ENCODE results near the gene SPDYE4. TPM values are rescaled to one million over a fixed set of nuclear protein-coding genes. Genes with fewer than 3 reads are reported as not detected.
"Not testable (repeated sequence)": the region's sequence is repeated elsewhere in the genome, so short reads cannot be mapped to it uniquely, and the experiment has no call there.

SPDYE4 gene, protein sequence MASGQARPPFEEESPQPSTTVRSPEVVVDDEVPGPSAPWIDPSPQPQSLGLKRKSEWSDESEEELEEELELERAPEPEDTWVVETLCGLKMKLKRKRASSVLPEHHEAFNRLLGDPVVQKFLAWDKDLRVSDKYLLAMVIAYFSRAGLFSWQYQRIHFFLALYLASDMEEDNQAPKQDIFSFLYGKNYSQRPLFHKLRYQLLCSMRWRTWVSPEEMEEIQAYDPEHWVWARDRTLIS
- polyA plus RNA-seq: not detected

DNA sequence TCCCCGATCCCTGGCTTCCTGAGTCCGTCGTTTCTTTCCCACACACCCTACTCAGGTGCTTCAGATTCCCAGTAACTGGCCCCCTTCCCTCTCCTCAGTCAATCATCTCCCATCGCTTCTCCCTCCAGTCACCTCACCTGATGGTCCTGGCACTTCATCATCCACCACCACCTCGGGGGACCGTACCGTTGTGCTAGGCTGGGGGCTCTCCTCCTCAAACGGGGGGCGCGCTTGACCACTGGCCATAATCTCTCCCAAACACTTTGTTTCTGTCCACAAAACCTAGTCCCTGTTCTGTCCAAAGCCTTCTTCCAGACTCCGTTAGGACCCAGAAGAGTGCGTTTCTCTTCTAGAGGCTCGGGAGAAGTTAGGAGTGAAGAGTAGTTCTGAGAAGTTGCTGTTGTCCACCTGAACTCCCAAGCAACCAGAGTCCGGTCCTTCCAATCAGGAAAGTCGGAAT lies at the start of gene SPDYE4:
TSS of gene SPDYE4 (minus strand) at position 410 of the 460 bp plus-strand sequence. CDS start at position 246, 164 bp downstream.
- Histone ChIP-seq H3K9me3 (ENCODE audit: control insufficient read depth in 2 of 2, insufficient read depth in 1 of 2, low read depth in 1 of 2, low read length in 1 of 2) (no peaks in the 10 kb centered on the region), H3K27me3 (ENCODE audit: control insufficient read depth in 1 of 2, insufficient read depth in 2 of 2, low read length in 2 of 2) (peaks cover 0 to 2% of the 10 kb centered on the region in 2 donors), H3K27ac (ENCODE audit: low read depth in 2 of 2, low read length in 1 of 2) (no peak within 1 kb of the TSS), H3K36me3 (ENCODE audit: control insufficient read depth in 2 of 2, insufficient read depth in 2 of 2, low read length in 1 of 2) (no peaks in the 10 kb centered on the region), H3K4me1 (ENCODE audit: control insufficient read depth in 2 of 2, insufficient read depth in 2 of 2, low read length in 1 of 2) (no peaks in the 10 kb centered on the region), H3K4me3 (ENCODE audit: low read depth in 1 of 2, low read length in 2 of 2) (no peak within 1 kb of the TSS)
- 90 to 91% methylated on average over 15 of the region's 15 CpGs for WGBS, 2 donors

DNA sequence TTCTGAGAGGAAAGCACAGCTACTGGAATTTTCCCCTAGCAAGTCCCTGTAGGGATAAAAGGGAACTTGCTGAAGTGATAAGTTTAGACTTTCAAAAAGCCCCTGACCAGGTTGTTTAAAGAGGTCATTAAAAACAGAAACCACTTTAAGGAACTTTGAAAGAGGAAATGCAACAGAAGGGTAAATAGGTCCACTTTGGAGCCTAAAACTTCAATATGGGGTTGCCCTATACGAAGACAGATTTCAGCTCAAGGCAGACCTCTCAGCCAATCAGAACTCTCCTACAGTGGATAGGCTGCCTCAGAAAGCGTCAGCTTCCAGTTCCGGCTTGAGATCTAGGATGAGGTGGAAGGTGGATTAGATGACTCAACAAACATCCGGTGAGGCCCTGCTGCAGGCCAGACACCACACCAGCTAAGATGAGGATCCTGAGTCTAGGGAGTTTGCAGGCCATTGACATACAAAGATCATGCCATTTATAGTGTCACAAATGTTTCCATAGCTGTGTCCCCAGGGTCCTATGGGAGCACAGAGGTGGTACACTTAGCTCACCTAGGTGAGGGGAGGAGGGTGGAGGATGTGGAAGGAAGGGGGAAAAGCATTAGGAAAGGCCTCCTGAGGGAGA lies 48.7 kb upstream of the SPDYE4 start:
- H3K4me1 ChIP-seq (ENCODE audit: control insufficient read depth in 2 of 2, insufficient read depth in 2 of 2, low read length in 1 of 2): peaks cover 0 to 1% of the 10 kb centered on the region in 2 donors
- 71 to 73% methylated on average over 4 of the region's 4 CpGs for WGBS, 2 donors
- no peak overlapping the region for H3K27ac ChIP-seq (ENCODE audit: low read depth in 2 of 2, low read length in 1 of 2)
- no peaks in the 10 kb centered on the region for H3K36me3 ChIP-seq (ENCODE audit: control insufficient read depth in 2 of 2, insufficient read depth in 2 of 2, low read length in 1 of 2)
- H3K27me3 ChIP-seq (ENCODE audit: control insufficient read depth in 1 of 2, insufficient read depth in 2 of 2, low read length in 2 of 2): no peaks in the 10 kb centered on the region
- peaks cover 6 to 7% of the 10 kb centered on the region in 2 donors for H3K9me3 ChIP-seq (ENCODE audit: control insufficient read depth in 2 of 2, insufficient read depth in 1 of 2, low read depth in 1 of 2, low read length in 1 of 2)
- no peak overlapping the region for H3K4me3 ChIP-seq (ENCODE audit: low read depth in 1 of 2, low read length in 2 of 2)

DNA sequence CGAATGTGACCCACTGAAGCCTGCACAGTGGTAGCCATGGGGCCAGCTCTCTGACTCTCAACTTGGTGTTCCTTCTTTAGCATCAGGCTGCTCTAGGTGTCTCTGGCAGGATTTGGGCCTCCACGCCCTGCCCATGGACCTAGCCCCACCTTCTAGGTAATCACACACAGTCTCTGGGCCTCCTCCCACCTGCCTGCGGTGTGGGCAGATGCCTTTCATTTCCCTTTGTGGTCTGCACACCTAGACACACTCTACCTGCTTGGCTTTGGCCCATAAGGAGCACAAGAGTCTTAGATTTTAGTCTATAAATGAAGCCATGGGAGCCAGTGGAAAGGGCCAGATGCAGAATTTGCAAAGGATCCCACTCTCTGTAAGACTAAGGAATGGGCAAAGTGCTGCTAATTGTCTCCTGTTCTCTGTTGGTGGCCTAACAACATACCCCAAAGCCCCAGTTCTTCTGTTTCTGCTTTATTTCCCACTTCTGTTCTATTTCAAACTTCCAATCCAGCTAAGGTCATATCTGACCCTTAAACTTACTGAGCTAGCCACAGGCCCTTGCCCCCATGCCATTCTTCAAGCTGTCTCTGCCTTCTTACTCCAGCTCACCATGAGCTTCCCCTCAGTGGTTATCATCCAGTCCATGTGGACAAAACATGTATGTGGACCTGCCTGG lies 48.0 kb upstream of the SPDYE4 start:
- peaks cover 6 to 7% of the 10 kb centered on the region in 2 donors for H3K9me3 ChIP-seq (ENCODE audit: control insufficient read depth in 2 of 2, insufficient read depth in 1 of 2, low read depth in 1 of 2, low read length in 1 of 2)
- no peaks in the 10 kb centered on the region for H3K36me3 ChIP-seq (ENCODE audit: control insufficient read depth in 2 of 2, insufficient read depth in 2 of 2, low read length in 1 of 2)
- no peaks in the 10 kb centered on the region for H3K27me3 ChIP-seq (ENCODE audit: control insufficient read depth in 1 of 2, insufficient read depth in 2 of 2, low read length in 2 of 2)
- no peak overlapping the region for H3K27ac ChIP-seq (ENCODE audit: low read depth in 2 of 2, low read length in 1 of 2)
- no peak overlapping the region for H3K4me3 ChIP-seq (ENCODE audit: low read depth in 1 of 2, low read length in 2 of 2)
- peaks cover 0 to 1% of the 10 kb centered on the region in 2 donors for H3K4me1 ChIP-seq (ENCODE audit: control insufficient read depth in 2 of 2, insufficient read depth in 2 of 2, low read length in 1 of 2)
- WGBS, 2 donors: 75 to 79% methylated on average over 3 of the region's 3 CpGs

DNA sequence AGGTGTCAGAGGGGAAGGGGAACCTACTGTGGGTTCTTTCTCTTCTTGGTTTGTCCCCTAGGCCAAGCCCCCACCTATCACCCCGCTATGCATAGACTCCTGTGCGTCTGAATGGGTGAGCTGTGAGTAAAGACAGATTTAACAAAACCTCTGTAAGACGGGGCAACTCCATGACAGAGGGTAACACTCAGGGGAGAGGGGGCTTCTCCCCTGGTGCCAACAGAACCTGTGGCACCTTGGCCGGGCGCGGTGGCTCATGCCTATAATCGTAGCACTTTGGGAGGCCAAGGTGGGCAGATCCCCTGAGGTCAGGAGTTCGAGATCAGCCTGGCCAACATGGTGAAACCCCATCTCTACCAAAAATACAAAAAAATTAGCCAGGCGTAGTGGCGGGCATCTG lies 47.0 kb upstream of the SPDYE4 start:
- H3K27me3 ChIP-seq (ENCODE audit: control insufficient read depth in 1 of 2, insufficient read depth in 2 of 2, low read length in 2 of 2); H3K36me3 ChIP-seq (ENCODE audit: control insufficient read depth in 2 of 2, insufficient read depth in 2 of 2, low read length in 1 of 2); H3K4me1 ChIP-seq (ENCODE audit: control insufficient read depth in 2 of 2, insufficient read depth in 2 of 2, low read length in 1 of 2); H3K4me3 ChIP-seq (ENCODE audit: low read depth in 1 of 2, low read length in 2 of 2); H3K27ac ChIP-seq (ENCODE audit: low read depth in 2 of 2, low read length in 1 of 2); H3K9me3 ChIP-seq (ENCODE audit: control insufficient read depth in 2 of 2, insufficient read depth in 1 of 2, low read depth in 1 of 2, low read length in 1 of 2): not testable (repeated sequence)
- 93 to 95% methylated on average over 10 of the region's 10 CpGs for WGBS, 2 donors

DNA sequence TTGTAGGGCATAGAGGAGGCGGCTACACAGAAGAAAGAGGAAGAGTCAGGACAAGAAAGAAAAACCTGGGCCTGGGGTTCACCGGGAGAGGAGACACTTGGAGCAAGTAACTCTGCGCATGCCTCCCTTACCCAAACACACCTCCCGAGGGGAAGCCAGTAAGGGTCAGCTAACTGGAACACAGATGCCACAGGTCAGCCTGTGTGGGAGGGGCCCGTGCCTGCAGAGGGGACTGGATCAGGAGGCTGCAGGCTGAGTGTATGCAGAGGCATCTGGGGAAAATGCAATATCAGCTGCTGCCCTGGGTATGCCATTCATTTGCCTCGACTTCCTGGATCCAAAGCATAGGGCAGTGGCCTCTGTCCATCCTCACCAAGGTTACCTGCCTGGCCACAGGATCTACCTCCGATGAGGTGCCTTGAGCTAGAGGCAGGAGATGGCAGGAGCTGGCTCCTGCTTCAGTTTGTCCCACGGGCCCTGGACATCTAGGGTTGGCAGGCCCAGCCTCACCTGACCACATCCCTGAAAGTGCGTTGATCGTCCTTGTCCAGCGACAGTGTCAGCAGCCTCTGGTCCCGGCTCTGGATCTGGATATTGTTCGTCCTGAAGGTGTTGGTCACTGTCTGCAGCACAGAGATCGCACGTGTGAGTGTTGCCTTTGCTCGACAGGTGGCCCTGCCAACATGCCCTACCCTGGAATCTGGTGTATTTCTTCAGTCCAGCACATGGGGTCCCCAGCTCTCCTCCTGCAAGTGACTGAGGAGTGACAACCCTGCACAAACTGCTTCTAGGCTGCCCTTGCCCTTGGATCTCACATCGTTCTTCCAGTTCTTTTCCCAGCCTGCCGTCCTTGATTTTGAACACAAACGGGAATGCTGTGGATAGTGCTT lies 45.4 kb upstream of the SPDYE4 start:
- WGBS, 2 donors: 79 to 83% methylated on average over 19 of the region's 19 CpGs
- Histone ChIP-seq H3K27me3 (ENCODE audit: control insufficient read depth in 1 of 2, insufficient read depth in 2 of 2, low read length in 2 of 2) (no peaks in the 10 kb centered on the region), H3K9me3 (ENCODE audit: control insufficient read depth in 2 of 2, insufficient read depth in 1 of 2, low read depth in 1 of 2, low read length in 1 of 2) (no peaks in the 10 kb centered on the region), H3K36me3 (ENCODE audit: control insufficient read depth in 2 of 2, insufficient read depth in 2 of 2, low read length in 1 of 2) (no peaks in the 10 kb centered on the region), H3K4me1 (ENCODE audit: control insufficient read depth in 2 of 2, insufficient read depth in 2 of 2, low read length in 1 of 2) (peaks cover 0 to 5% of the 10 kb centered on the region in 2 donors), H3K4me3 (ENCODE audit: low read depth in 1 of 2, low read length in 2 of 2) (no peak overlapping the region), H3K27ac (ENCODE audit: low read depth in 2 of 2, low read length in 1 of 2) (no peak overlapping the region)

DNA sequence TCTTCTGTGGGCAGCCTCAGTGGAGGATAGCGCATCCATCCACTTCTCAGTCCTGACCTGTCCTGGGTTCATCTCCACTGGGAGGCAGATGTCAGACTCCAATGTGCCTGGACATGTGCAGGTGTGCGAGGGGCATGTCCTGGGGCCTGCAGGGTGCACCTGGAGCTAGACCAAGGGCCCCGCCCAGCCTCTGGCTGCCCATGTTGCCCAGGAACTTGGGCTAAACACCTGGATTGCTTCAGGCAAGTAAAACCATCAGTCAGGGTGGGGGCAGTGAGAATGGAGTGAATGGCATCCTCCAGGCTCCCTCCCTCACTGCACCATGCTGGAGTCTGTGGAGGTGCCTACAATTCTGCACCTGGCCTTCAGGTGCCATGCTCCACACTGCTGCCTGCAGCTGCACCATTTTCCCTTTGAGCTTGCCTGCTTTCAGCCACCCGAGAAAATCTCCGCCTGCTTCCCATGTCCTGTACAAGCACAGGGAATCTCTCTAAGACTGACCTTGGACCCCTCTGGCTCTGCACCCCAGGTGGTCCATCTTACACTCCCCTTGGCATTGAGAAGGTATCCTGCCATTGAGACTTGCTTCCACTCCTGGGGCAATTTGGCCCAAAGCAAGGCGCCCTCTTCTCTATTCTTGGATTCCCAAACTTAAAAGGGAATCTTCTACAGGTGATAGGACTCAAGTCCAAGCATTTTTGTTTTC lies 42.9 kb upstream of the SPDYE4 start:
- 79 to 81% methylated on average over 6 of the region's 6 CpGs for WGBS, 2 donors
- Histone ChIP-seq H3K4me3 (ENCODE audit: low read depth in 1 of 2, low read length in 2 of 2) (no peak overlapping the region), H3K9me3 (ENCODE audit: control insufficient read depth in 2 of 2, insufficient read depth in 1 of 2, low read depth in 1 of 2, low read length in 1 of 2) (no peaks in the 10 kb centered on the region), H3K27ac (ENCODE audit: low read depth in 2 of 2, low read length in 1 of 2) (no peak overlapping the region), H3K27me3 (ENCODE audit: control insufficient read depth in 1 of 2, insufficient read depth in 2 of 2, low read length in 2 of 2) (no peaks in the 10 kb centered on the region), H3K4me1 (ENCODE audit: control insufficient read depth in 2 of 2, insufficient read depth in 2 of 2, low read length in 1 of 2) (peaks cover 0 to 4% of the 10 kb centered on the region in 2 donors), H3K36me3 (ENCODE audit: control insufficient read depth in 2 of 2, insufficient read depth in 2 of 2, low read length in 1 of 2) (peaks cover 0 to 2% of the 10 kb centered on the region in 2 donors)

DNA sequence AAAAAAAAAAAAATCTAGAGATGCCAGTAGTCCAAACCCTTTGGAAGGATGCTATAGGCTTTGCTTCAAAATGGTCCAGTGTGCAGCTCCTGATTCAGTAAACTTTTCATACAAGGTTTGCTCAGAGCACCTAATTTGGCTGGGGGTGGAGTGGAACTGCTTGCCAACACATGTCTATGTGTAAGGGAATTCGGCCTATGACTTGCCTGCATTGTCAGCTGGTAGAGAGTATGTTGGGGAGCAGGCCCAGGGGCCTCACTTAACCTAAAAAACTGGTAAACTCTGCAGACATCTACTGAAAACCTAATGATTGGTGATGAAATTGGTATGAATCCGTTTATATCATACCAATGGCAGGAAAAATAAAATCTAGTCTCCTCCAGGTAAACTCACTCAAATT lies 42.3 kb upstream of the SPDYE4 start:
- 64 to 68% methylated on average over 2 of the region's 2 CpGs for WGBS, 2 donors
- H3K36me3 ChIP-seq (ENCODE audit: control insufficient read depth in 2 of 2, insufficient read depth in 2 of 2, low read length in 1 of 2): peaks cover 0 to 2% of the 10 kb centered on the region in 2 donors
- H3K27me3 ChIP-seq (ENCODE audit: control insufficient read depth in 1 of 2, insufficient read depth in 2 of 2, low read length in 2 of 2): no peaks in the 10 kb centered on the region

DNA sequence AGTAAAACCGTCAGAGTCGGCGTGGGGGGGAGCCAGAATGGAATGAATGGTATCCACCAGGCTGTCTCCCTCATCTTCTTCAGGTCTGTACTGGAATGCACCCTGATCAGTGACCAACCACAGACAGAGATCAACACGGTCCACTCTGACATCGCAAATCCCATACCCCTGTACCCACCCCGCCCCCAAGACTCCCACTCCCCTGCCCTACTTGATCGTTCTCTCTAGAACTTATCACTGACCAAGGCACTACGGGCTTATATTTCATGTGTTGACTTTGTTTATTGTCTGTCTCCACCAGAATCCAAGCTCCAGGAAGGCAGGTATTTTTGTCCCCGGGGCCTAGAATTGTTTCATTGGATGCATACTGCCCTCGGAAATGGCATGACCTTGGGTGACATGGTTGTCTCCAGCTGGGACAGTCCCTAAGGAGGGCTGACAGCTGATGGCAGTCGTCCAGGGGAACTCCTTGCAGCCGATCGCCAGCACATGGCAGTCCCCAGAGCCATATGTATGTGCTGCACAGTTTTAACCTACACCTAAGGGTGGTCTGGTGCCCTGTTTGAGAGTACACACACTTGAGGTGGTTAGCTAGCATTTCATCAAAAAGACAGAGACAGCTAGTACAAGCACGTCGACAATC lies 41.3 kb upstream of the SPDYE4 start:
- no peak overlapping the region for H3K27ac ChIP-seq (ENCODE audit: low read depth in 2 of 2, low read length in 1 of 2)
- no peaks in the 10 kb centered on the region for H3K27me3 ChIP-seq (ENCODE audit: control insufficient read depth in 1 of 2, insufficient read depth in 2 of 2, low read length in 2 of 2)
- WGBS, 2 donors: 51 to 52% methylated on average over 15 of the region's 15 CpGs
- peaks cover 0 to 4% of the 10 kb centered on the region in 2 donors for H3K4me1 ChIP-seq (ENCODE audit: control insufficient read depth in 2 of 2, insufficient read depth in 2 of 2, low read length in 1 of 2)
- peaks cover 0 to 3% of the 10 kb centered on the region in 2 donors for H3K9me3 ChIP-seq (ENCODE audit: control insufficient read depth in 2 of 2, insufficient read depth in 1 of 2, low read depth in 1 of 2, low read length in 1 of 2)
- H3K36me3 ChIP-seq (ENCODE audit: control insufficient read depth in 2 of 2, insufficient read depth in 2 of 2, low read length in 1 of 2): peaks cover 0 to 2% of the 10 kb centered on the region in 2 donors
- peak overlapping the region; percentile 23 to 42 for H3K4me3 ChIP-seq (ENCODE audit: low read depth in 1 of 2, low read length in 2 of 2)

More for the DNA sequence above, 42.3 kb upstream of the SPDYE4 start:
- H3K27ac ChIP-seq (ENCODE audit: low read depth in 2 of 2, low read length in 1 of 2): no peak overlapping the region
- H3K4me3 ChIP-seq (ENCODE audit: low read depth in 1 of 2, low read length in 2 of 2): no peak overlapping the region
- no peaks in the 10 kb centered on the region for H3K9me3 ChIP-seq (ENCODE audit: control insufficient read depth in 2 of 2, insufficient read depth in 1 of 2, low read depth in 1 of 2, low read length in 1 of 2)
- peaks cover 0 to 4% of the 10 kb centered on the region in 2 donors for H3K4me1 ChIP-seq (ENCODE audit: control insufficient read depth in 2 of 2, insufficient read depth in 2 of 2, low read length in 1 of 2)
